Calu3 (cell line): Measurements from ENCODE around the gene TMEM270. TPM values are rescaled to one million over a fixed set of nuclear protein-coding genes. Genes with fewer than 3 reads are reported as not detected.

ENCODE experiments used
- BruUV-seq: library from RNA; stranded (reverse); fragments of 400-500 nt; replicated peaks from 2 replicates; lab custom pipeline; 2021; lab: Mats Ljungman, UMichigan
- CTCF ChIA-PET: fragments of 300-600 bp; sonication (Branson Sonifier 250); formaldehyde crosslinking; loops from one replicate; lab custom pipeline; 2022; ENCODE audit warnings: antibody characterized with exemption; lab: Charles Lee
- DNase-seq: peaks from one replicate; pipeline ENCODE4 v3.0.0; 2022
- H3K27ac Mint-ChIP-seq: one replicate; pipeline ENCODE4 v1.8.0; 2022; ENCODE audit warnings: mixed read lengths; ENCODE audit not compliant: unreplicated experiment
- H3K27me3 Mint-ChIP-seq: one replicate; pipeline ENCODE4 v1.8.0; 2022; ENCODE audit warnings: mixed read lengths; ENCODE audit not compliant: unreplicated experiment
- H3K36me3 Mint-ChIP-seq: one replicate; pipeline ENCODE4 v1.8.0; 2022; ENCODE audit warnings: mild to moderate bottlenecking, moderate library complexity, mixed read lengths; ENCODE audit not compliant: insufficient read depth, unreplicated experiment
- H3K4me1 Mint-ChIP-seq: one replicate; pipeline ENCODE4 v1.8.0; 2022; ENCODE audit warnings: mild to moderate bottlenecking, low read depth, mixed read lengths; ENCODE audit not compliant: unreplicated experiment
- H3K4me3 Mint-ChIP-seq: one replicate; pipeline ENCODE4 v1.8.0; 2022; ENCODE audit warnings: mild to moderate bottlenecking, low read depth, moderate library complexity, mixed read lengths; ENCODE audit not compliant: unreplicated experiment
- H3K9me3 Mint-ChIP-seq: one replicate; pipeline ENCODE4 v1.8.0; 2022; ENCODE audit warnings: low read depth, mixed read lengths; ENCODE audit not compliant: unreplicated experiment
- CTCF ChIP-seq: fragments of 200-600 bp; IDR thresholded peaks from one replicate; pipeline ENCODE4 v1.8.0; 2022; ENCODE audit warnings: antibody characterized with exemption; ENCODE audit not compliant: unreplicated experiment
- intact Hi-C: fragments of 100-400 bp; cut with micrococcal nuclease; formaldehyde crosslinking; loops from one replicate; pipeline ENCODE4 v1.10.0; 2022; ENCODE audit not compliant: unreplicated experiment
- total RNA-seq: library from RNA; stranded (reverse); gene quantifications from 2 replicates; pipeline ENCODE4 v1.2.3, GENCODE V29; 2022

Gene TMEM270
- total RNA-seq, 1 experiment from 2014 or later = 0.59 TPM

GRCh38 chr7:73871163-73872011 is 10.4 kb downstream of the TMEM270 start:
- H3K4me1 Mint-ChIP-seq = no peaks in the 10 kb centered on the region
- H3K4me3 Mint-ChIP-seq = no peak overlapping the region
- no peak for DNase-seq
- intact Hi-C loops = no loop called here
- no peak overlapping the region for H3K27ac Mint-ChIP-seq
- no TSS peak for BruUV-seq
- no peaks in the 10 kb centered on the region for H3K9me3 Mint-ChIP-seq
- H3K27me3 Mint-ChIP-seq = no peaks in the 10 kb centered on the region
- CTCF ChIA-PET = no interaction called here
- TF ChIP-seq CTCF = no peak
- H3K36me3 Mint-ChIP-seq = no peaks in the 10 kb centered on the region

- intact Hi-C loops = no loop called here
- Mint-ChIP-seq H3K27me3 (no peaks in the 10 kb centered on the region), H3K4me1 (no peaks in the 10 kb centered on the region), H3K27ac (no peak overlapping the region), H3K9me3 (no peaks in the 10 kb centered on the region), H3K4me3 (no peak overlapping the region), H3K36me3 (no peaks in the 10 kb centered on the region)
- DNase-seq = no peak
- CTCF ChIA-PET = no interaction called here
- no peak for TF ChIP-seq CTCF
- BruUV-seq = no TSS peak
These were observed 11.3 kb downstream of the TMEM270 start for GRCh38 chr7:73872056-73872908.

GRCh38 chr7:73876361-73876760 is 15.4 kb downstream of the TMEM270 start:
- Mint-ChIP-seq H3K27ac (no peak overlapping the region), H3K9me3 (no peaks in the 10 kb centered on the region), H3K4me3 (no peak overlapping the region), H3K27me3 (peaks cover 23% of the 10 kb centered on the region), H3K36me3 (no peaks in the 10 kb centered on the region), H3K4me1 (no peaks in the 10 kb centered on the region)
- CTCF ChIA-PET = no interaction called here
- no peak for TF ChIP-seq CTCF
- intact Hi-C loops = no loop called here
- no TSS peak for BruUV-seq
- no peak for DNase-seq

- CTCF ChIA-PET = interaction anchor here (0.5 to 0.6 kb wide), 2 partner anchors 119 to 333 kb away, joined by 4 read pairs; partner anchors contain the start of gene LAT2
- intact Hi-C loops = no loop called here
- no peak overlapping the region for H3K27ac Mint-ChIP-seq
- no peaks in the 10 kb centered on the region for H3K36me3 Mint-ChIP-seq
- peaks cover 24% of the 10 kb centered on the region for H3K27me3 Mint-ChIP-seq
- H3K4me1 Mint-ChIP-seq = no peaks in the 10 kb centered on the region
- H3K9me3 Mint-ChIP-seq = no peaks in the 10 kb centered on the region
- no peak for DNase-seq
- BruUV-seq = no TSS peak
- no peak for TF ChIP-seq CTCF
- H3K4me3 Mint-ChIP-seq = no peak overlapping the region
These were observed 16.0 kb downstream of the TMEM270 start for GRCh38 chr7:73876973-73877372.
